Activated naive CD4-positive, alpha-beta T cell treated with anti-CD3 and anti-CD28 coated beads, Interleukin-2, amount 50 U/mL, for 16 hours (primary cell): ENCODE measurements around the gene KDM4B.
"Not testable (repeated sequence)": the region's sequence is repeated elsewhere in the genome, so short reads cannot be mapped to it uniquely, and the experiment has no call there.

Experiments
- DNase-seq: peaks from one replicate; pipeline ENCODE4 v3.0.0-alpha.2; 2020

Gene KDM4B

DNA sequence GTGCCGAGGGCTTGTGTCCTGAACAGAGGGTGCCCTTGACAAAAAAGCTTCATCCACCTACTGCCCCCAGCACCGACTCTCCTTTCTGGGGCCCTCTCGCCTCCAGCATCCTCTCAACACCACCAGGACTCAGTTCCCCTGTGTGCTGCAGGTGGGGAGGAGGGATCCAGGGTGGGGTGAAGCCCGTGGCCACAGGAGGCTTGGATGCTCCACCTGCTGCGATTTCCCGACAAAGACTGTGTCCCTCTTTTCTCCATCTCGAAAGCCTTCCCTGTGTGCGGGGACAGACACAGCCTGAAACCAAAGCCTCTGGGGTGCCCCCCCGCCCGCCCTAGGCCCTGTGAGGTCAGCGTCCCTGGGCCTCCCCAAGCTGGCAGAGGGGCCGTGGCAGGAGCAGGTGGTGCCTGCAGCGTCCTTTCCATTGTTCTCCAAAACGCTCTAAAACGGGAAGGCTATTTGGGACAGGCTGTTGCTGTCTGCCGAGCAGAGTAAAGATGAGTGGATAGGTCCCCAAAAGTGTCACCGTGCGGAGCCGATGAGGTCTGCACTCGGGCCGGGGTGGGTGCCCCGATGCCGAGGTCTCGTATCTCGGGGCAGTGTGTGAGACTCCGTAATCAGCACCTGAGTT is 186.0 kb downstream of the KDM4B start:
- no peak for DNase-seq

DNA sequence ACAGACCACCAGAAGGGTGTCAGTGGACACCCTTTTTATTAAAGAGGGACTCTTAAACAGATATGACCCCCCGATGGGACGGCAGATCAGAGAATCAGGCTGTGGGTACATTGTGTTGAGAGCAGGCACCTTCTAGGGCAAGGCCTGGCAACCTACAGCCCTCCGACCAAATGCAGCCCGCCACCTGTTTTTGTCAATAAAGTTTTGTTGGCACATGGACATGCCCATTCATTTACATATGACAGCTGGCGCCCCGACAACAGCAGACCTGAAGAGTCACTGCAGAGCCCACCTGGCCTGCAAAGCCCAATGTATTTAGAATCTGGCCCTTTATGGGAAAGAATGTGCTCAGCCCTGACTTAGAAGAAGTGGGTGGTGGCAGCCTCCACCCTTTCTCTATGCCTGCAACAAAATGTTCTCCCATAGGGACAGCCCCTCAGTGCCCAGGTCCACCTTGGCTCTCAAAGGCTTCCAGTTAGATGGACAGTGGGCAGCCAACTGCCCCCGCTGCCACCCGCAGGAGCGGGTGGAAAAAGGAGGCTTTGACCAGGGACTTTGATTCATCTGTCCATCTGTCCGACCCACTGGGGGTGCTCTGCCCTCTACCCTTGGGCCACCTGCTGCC is 186.8 kb downstream of the KDM4B start:
- DNase-seq = no peak

DNA sequence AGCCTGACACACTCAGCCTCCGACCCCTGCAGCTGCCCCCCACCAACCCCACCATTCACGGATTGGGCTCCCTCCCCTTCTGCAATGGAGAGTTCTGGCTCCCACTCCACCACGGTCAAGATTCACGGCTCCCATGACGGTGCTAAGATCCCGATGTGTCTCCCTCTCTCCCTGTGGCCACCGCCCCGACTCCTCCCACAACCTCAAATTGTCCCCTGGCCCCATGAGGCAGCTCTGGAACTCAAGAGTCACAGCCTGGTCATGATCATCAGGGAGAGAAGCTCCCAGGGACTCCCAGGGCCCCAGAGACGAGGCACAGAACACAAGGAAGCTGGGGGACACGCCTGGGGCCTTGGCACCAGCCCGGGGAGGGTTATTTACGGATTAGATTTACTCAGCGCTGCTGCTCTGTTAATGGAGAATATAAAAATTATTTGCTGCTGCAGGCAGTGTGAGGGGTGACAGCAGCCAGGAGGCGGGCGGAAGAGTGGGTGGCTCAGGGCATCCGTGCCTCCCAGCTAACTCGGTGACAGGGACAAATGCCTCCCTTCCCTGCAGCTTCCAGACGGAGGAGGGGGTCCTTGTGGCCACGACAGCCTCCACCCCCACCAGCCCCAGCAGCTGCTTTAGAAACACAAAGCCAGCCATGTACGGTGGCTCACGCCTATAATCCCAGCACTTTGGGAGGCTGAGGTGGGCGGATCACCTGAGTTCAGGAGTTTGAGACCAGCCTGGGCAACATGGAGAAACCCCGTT is 187.5 kb downstream of the KDM4B start:
- DNase-seq = no peak

DNA sequence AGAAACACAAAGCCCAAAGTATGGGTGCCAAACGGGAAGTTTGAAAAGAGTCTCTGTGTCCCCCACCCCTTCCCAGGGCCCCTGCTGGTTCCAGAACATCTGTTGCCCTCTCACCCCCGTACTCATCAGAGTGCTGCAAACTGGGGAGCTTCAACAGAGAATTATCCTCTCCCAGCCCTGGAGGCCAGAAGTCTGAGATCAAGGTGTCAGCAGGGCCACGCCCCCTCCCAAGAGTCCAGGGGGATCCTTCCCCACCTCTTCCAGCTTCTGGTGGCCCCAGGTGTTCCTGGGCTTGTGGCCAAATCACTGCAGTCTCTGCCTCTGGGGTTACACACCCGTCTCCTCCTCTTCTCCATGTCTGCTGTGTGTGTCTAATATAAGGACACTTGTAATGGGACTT is 188.3 kb downstream of the KDM4B start:
- DNase-seq = no peak

DNA sequence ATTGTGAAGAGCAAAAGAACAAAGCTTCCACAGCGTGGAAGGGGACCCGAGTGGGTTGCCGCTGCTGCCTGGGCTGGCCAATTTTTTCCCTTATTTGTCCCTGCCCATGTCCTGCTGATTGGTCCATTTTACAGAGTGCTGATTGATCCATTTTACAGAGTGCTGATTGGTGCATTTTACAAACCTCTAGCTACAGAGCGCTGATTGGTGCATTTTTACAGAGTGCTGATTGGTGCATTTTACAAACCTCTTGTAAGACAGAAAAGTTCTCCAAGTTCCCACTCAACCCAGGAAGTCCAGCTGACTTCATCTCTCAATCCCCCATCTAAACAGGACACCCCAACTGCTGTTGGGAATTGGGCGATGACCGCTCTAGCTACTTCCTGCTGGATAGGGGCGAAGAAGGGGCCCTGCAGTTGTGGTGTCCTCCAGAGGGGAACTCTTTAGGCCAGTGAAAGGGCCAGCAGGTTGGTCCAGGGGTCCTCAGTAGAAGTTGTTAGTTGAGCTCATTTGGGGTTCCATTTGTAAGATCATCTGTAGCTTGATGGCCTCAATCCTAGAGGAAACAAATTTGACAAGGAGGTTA is 189.7 kb downstream of the KDM4B start:
- DNase-seq = not testable (repeated sequence)

DNA sequence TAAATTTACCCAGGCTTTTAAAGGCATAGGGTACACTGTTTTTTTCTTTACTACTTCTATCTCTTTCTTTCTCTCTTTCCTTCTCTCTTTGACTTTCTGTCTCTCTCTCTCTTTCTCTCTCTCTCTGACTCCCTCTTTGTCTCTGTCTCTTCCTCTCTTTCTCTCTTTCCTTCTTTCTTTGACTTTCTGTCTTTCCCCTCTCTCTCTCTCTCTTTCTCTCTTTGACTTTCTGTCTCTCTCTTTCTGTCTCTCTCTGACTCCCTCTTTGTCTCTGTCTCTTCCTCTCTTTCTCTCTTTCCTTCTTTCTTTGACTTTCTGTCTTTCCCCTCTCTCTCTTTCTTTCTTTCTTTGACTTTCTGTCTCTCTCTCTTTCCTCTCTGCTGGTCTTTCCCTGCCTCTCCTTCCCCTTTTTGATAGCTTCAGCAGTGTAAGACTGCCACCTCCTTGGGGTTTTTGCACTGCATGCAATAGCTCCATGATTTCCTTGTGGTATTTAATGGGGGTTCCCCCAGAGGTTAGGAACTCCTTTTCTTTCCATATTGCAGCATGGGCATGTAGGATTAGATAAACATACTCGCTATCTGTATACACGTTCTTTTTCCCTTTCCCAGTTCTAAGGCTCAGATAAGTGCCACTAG is 191.4 kb downstream of the KDM4B start:
- not testable (repeated sequence) for DNase-seq

DNA sequence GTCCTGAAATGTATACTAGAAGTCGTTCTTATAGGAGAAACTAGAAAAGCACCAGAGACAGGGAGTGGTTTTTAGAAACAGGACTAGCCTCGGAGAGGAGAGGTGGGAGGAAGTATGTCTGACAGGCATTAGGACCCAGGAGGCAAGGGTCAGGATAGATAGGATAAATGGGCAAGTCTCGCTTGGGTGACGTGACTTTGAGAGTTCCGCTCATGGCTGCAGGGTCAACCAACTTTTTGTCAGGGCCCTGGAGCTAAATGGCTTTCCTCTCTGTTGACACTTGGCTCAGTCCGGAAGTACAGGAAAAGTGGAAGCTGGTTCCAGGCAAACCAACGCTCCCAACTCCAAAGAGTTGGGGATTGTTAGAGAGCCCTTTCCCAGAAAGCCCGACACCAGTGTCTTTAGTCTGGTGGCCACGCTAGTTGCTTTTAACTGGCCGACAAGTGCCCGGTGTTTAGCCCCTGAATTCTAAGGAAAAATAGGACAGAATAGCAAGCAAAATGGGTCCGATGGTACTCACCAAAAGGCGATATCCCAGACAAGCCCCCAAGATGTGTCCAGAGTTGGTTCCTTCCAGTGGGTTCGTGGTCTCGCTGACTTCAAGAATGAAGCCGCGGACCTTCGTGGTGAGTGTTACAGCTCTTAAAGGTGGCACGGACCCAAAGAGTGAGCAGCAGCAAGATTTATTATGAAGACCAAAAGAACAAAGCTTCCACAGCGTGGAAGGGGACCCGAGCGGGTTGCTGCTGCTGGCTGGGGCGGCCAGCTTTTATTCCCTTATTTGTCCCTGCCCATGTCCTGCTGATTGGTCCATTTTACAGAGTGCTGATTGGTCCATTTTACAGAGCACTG is 196.2 kb downstream of the KDM4B start:
- not testable (repeated sequence) for DNase-seq

DNA sequence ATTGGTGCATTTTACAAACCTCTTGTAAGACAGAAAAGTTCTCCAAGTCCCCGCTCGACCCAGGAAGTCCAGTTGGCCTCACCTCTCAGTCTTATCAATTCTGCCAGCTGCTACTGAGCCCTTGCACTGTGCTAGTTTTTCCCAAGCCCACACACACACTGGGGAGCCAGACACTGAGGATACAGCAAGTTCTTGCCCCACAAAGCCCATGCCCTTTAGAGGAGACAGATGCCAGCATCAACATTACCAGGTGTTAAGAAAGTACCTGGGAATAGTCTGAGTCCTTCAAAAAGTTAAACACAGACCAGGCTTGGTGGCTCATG is 196.7 kb downstream of the KDM4B start:
- no peak for DNase-seq

DNA sequence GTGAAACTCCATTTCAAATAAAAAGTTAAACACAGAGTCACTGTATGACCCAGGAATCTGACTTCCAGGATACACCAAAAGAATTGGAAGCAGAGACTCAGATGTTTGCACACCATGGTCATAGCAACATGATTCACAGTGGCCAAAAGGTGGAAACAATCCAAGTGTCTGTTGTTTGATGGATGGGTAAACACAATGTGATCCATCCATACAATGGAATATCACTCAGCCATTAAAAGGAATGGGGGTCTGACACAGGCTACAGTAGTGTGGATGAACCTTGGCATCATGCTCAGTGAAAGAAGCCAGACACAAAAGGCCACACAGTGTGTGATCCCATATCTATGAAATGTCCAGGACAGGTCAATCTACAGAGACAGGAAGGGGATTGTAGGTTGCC is 197.3 kb downstream of the KDM4B start:
- no peak for DNase-seq

DNA sequence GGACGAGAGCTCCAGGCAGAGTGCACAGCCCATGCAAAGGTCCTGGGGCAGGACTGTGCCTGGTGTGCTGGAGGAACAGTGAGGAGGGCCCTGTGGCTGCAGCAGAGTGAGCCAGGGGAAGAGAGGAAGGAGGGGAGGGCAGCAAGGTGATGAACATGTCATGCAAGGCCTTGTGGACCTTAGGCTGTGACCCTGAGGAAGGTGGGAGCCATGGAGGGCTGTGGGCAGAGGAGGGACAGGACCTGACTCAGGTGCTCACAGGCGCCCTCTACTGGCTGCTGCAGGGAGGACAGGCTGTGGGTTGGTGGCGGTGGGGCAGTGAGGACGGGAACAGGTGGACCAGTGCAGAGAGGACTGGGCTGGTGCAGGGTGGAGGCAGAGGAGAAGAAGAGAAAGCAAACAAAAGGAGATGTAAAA is 201.4 kb downstream of the KDM4B start:
- DNase-seq = peak; percentile 47

DNA sequence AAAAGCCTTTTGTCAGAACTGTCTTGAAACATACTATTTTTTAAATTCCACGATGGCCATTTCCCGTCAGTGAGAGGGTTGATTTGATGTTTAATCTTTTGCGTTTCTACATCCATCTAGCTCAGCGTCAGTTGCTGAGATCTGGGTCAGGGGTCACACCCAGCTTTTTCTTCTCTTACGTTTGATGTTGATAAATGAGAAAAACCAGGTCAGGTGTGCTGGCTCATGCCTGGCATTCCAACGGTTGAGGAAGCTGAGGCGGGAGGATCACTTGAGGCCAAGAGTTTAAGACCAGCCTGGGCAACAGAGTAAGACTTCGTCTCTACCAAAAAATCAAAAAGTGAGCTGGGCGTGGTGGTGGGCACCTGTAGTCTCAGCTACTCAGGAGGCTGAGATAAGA is 202.8 kb downstream of the KDM4B start:
- DNase-seq = no peak

DNA sequence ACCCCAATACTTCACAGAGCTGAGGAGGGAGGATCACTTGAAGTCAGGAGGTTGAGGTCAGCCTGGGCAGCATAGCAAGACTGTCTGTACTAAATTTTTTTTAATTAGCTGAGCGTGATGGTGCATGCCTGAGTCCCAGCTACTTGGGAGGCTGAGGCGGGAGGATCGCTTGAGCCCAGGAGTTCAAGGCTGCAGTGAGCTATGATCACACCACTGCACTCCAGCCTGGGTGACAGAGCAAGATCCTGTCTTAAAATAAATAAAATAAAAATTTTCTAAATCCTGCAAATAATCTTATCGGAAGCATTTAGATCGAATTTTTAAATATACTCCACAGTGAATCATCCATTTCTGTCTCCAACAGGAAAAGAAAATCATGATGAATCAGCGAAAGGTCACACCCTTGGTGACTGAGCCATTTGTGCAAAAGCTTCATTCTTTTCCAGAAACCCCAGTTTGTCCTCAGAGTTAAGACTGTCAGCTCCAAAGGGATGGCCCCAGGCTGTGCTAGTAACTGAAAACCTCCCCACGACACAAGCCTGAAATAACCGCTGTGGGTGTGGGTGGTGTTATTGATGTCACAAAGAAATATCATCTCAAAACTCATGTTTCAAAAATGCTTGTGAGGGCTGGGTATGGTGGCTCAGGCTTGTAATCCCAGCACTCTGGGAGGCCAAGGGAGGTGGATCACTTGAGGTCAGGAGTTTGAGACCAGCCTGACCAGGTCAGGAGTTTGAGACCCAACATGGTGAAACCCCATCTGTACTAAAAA is 204.1 kb downstream of the KDM4B start:
- no peak for DNase-seq

DNA sequence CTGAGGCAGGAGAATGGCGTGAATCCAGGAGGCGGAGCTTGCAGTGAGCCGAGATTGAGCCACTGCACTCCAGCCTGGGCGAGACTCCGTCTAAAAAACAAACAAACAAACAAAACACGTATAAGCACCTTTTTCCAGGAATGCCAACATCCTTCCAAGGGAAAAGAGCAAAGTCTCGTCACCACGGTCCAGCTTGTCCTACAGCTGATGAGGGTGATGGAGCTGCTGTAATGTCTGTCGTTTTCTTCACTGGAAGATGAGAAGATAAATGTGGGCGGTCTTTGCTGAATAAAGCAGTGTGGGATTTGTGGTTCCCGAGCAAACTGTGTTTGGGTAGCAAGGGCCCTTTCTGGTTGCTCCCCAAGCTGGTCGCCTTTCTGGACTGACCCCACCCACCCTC is 205.1 kb downstream of the KDM4B start:
- DNase-seq = no peak

DNA sequence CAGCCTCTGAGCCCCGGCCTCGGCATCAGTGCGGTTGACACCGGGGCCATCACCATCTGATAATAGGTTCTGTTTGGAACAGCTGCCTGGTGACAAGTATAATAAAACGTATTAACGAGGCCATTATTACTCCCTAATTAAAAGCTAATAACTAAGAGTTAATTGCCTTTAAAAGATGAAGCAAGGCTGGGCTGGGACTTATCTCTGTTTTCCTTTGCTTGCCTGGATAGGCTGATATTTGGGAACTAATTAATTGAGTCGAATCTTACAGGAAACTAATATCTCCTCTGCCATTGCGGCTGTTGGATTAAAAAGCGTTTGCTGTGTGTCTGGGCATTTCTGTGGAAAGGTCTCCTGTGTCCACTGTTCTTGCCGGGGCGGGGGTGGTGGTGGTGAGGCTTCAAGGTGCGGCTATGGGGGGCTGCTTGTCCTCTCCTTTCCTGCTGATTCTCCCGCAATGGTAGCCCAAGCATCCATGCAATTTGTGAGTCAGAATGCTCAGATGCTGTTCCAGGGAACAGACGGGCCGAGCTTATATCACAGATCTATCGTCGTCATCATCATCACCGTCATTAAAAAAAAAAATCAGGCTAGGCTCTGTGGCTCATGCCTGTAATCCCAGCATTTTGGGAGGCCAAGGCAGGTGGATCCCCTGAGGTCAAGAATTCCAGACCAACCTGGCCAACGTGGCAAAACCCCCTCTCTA is 209.0 kb downstream of the KDM4B start:
- DNase-seq = no peak

DNA sequence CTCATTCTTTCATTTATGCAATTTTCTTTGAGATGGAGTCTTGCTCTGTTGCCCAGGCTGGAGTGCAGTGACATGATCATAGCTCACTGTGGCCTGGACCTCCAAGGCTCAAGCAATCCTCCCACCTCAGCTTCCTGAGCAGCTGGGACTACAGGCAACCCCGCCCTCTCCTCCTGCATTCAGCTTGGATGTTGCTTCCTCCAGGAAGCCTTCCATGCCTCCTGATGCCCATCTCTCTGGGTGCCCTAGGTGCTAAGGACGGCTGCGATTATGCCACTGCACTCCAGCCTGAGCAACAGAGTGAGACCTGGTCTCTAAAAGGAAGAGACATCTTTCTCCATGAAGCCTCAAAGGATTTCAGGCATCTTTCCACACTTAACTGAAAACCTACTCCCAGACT is 209.9 kb downstream of the KDM4B start:
- no peak for DNase-seq

DNA sequence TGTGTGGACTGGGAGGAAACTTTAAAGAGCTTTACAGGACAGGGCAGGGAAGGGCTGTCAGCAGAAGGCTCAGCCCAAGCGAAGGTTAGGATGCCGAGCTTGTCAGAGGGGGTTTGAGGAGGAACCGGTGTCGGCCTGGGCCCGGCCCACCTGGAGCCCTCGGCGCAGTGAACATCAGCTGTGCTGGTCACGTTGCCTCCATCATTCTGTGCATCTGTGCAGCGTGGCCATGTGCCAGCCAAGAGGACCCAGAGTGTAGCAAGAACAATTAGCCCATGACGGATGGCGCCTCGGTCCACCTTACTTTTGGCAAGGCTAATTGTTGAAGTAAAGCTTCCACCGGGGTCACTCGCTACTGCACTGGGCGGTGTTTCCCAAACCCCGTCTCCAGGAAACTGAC is 210.3 kb downstream of the KDM4B start:
- DNase-seq = no peak

DNA sequence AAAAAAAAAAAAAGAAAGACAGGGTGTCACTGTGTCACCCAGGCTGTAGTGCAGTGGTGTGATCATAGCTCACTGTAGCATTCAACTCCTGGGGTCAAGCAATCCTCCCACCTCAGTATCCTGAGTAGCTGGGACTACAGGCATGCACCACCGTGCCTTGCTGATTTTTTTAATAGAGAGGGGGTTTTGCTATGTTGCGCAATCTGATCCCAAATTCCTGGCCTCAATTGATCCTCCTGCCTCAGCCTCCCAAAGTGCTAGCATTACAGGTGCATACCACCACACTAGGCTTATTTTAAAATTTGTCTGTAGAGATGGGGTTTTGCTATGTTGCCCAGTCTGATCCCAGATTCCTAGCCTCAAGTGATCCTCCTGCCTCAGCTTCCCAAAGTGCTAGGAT is 212.4 kb downstream of the KDM4B start:
- no peak for DNase-seq

DNA sequence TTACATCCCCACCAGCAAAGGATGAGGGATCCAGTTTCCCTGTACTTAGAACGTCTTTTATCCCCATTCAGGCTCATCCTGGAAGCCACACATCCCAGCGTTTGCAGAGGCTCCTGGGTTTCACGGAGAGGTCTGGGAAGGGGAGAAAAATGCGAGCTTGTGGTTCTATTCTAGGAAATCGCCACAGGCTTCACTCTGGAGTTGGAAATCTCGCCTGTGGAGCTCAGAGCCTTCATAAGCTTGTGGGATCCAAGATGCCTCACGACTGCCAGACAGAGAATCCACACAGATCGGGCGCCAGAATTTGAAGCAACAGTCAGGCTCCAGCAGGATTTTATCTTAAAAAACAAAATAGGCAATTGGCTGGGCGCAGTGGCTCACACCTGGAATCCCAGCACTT is 213.8 kb downstream of the KDM4B start:
- DNase-seq = no peak

DNA sequence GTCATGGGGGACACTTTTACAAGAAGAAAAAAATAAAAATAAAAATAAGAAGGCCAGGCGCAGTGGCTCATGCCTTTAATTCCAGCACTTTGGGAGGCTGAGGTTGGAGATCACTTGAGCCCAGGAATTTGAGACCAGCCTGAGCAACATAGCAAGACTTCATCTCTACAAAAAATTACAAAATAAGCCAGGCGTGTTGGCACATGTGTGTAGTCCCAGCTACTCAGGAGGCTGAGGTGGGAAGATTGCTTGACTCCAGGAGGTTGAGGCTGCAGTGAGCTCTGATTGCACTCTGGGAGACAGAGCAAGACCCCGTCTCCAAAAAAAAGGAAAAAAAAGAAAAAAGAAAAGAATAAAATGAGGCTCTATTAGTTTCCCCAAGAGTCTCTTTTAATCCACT is 214.7 kb downstream of the KDM4B start:
- DNase-seq = no peak

DNA sequence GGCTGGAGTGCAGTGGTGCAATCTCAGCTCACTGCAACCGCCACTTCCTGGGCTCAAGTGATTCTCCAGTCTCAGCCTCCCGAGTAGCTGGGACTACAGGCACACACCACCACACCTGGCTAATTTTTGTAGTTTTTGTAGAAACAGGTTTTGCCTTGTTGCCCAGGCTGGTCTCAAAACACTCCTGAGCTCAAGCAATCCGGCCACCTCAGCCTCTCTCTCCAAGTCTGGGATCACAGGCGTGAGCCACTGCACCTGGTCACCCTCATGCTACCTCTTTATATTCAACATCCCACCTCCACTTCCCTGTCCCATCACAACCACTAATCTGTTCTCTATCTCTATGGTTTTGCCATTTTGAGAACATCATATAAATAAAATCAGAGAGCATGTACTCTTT is 216.0 kb downstream of the KDM4B start:
- DNase-seq = no peak
